AG09319 (cell line): ENCODE results near the gene CCDC157.

Source experiments
- DNase-seq: peaks from one replicate; pipeline ENCODE4 v3.0.0-alpha.2; 2010; ENCODE audit warnings: low read depth; ENCODE audit errors: extremely low read depth
- CTCF ChIP-seq: IDR thresholded peaks from 2 replicates; pipeline ENCODE4 v1.5.1; 2011; ENCODE audit warnings: low read depth, mild to moderate bottlenecking, inconsistent platforms, low read length, moderate library complexity

CCDC157 gene

GRCh38 chr22:30421695-30422480 is 65.1 kb downstream of the CCDC157 start:
- TF ChIP-seq CTCF = no peak
- DNase-seq = no peak

- peak; percentile 69 for DNase-seq
- TF ChIP-seq CTCF = no peak
These were observed 65.9 kb downstream of the CCDC157 start for GRCh38 chr22:30422481-30423300.

GRCh38 chr22:30423301-30423958 is 66.6 kb downstream of the CCDC157 start:
- no peak for TF ChIP-seq CTCF
- no peak for DNase-seq

GRCh38 chr22:30423959-30424533 is 67.2 kb downstream of the CCDC157 start:
- TF ChIP-seq CTCF = no peak
- peak; percentile 99 for DNase-seq

GRCh38 chr22:30424534-30425326 is 67.9 kb downstream of the CCDC157 start:
- no peak; the same call in 1 of the 2 replicates for TF ChIP-seq CTCF
- no peak for DNase-seq

GRCh38 chr22:30425327-30425615 is 68.5 kb downstream of the CCDC157 start:
- no peak for DNase-seq
- TF ChIP-seq CTCF = no peak
